DND-41 (cell line): ENCODE data around the gene POC1A.

Experiments
- CTCF ChIP-seq: IDR thresholded peaks from 2 replicates; pipeline ENCODE4 v1.5.1; 2012; ENCODE audit warnings: borderline replicate concordance, low read length, moderate library complexity, mild to moderate bottlenecking; ENCODE audit not compliant: poor library complexity, severe bottlenecking; ENCODE audit errors: extremely low read depth
- EZH2 ChIP-seq: IDR thresholded peaks from 3 replicates; pipeline ENCODE4 v1.6.1; 2012; ENCODE audit warnings: borderline replicate concordance, low read depth, mild to moderate bottlenecking, moderate library complexity, low read length, inconsistent platforms; ENCODE audit not compliant: severe bottlenecking

DNA sequence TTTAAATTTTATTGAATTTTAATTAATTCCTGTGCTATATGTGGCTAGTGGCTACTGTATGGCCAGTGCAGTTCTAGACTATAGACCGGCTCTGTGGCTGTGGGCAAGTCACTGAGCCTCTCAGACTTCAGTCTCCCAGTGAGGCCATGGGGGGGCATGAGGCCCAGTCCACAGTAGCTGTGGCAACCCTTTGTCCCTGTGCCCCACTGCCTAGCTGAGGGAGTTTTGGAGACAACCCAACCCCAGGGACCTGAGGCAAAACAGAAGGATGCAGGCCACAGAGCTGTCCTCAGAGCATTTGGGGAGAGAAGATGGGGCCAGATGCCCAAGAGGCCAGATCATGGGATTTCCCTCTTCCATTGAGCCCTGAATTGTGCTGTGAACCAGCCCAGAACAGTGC lies 18.9 kb upstream of the POC1A start:
- TF ChIP-seq CTCF (no peak), EZH2 (no peak)
